Activated B cell treated with CpG ODN at 0.5 μM for 24 hours (primary cell): ENCODE data around the gene MOB4. TPM values are rescaled to one million over a fixed set of nuclear protein-coding genes. Genes with fewer than 3 reads are reported as not detected.
"Not testable (repeated sequence)": the region's sequence is repeated elsewhere in the genome, so short reads cannot be mapped to it uniquely, and the experiment has no call there.

ENCODE experiments used
- ATAC-seq: fragments of 200-7000 bp; cut with Tn5 transposase; one replicate; pipeline ENCODE4 v1.10.0; 2021; ENCODE audit warnings: low read depth, mild to moderate bottlenecking, moderate library complexity
- CTCF ChIA-PET: fragments of 350-600 bp; sonication (Branson Sonifier 250); formaldehyde crosslinking; loops from one replicate; lab custom pipeline; 2021; ENCODE audit warnings: antibody characterized with exemption; lab: Charles Lee
- POLR2A ChIA-PET: fragments of 350-600 bp; sonication (Branson Sonifier 250); formaldehyde crosslinking; loops from one replicate; lab custom pipeline; 2021; ENCODE audit warnings: antibody characterized with exemption; lab: Charles Lee
- DNase-seq: peaks from one replicate; pipeline ENCODE4 v3.0.0; 2022
- H3K27ac Mint-ChIP-seq: one replicate; pipeline ENCODE4 v1.8.0; 2020; ENCODE audit warnings: mixed read lengths
- H3K27me3 Mint-ChIP-seq: one replicate; pipeline ENCODE4 v1.8.0; 2021; ENCODE audit warnings: mixed read lengths
- H3K36me3 Mint-ChIP-seq: one replicate; pipeline ENCODE4 v1.8.0; 2021; ENCODE audit warnings: low read depth, mixed read lengths
- H3K4me1 Mint-ChIP-seq: one replicate; pipeline ENCODE4 v1.8.0; 2021; ENCODE audit warnings: mixed read lengths
- H3K4me3 Mint-ChIP-seq: one replicate; pipeline ENCODE4 v1.8.0; 2020; ENCODE audit warnings: mild to moderate bottlenecking, mixed read lengths
- H3K9me3 Mint-ChIP-seq: one replicate; pipeline ENCODE4 v1.8.0; 2020; ENCODE audit warnings: mixed read lengths
- CTCF ChIP-seq: fragments of 200-600 bp; IDR thresholded peaks from one replicate; pipeline ENCODE4 v1.8.0; 2022; ENCODE audit warnings: antibody characterized with exemption, mild to moderate bottlenecking
- intact Hi-C: fragments of 100-400 bp; cut with micrococcal nuclease; formaldehyde crosslinking; loops from one replicate; pipeline ENCODE4 v1.15.1; 2024
- total RNA-seq: library from RNA; stranded (reverse); gene quantifications from 2 replicates; pipeline ENCODE4 v1.2.3, GENCODE V29; 2022

Gene MOB4
- 21.7 and 22.1 TPM in 2 replicates for total RNA-seq

- peak; percentile 95 for ATAC-seq
- ChIA-PET POLR2A (interaction anchor here (0.6 to 5.7 kb wide), 12 partner anchors 10 to 1859 kb away, joined by 3 to 173 read pairs (median 6); partner anchors contain the start of genes COQ10B, GTF3C3, HSPD1 and HSPE1), CTCF (no interaction called here)
- H3K36me3 Mint-ChIP-seq, result peaks cover 17% of the 10 kb centered on the region
- H3K27me3 Mint-ChIP-seq, result no peaks in the 10 kb centered on the region
- H3K4me1 Mint-ChIP-seq, result peaks cover 33% of the 10 kb centered on the region
- peak within 1 kb of the TSS; percentile 96 for H3K4me3 Mint-ChIP-seq
- peak within 1 kb of the TSS; percentile 95 for H3K27ac Mint-ChIP-seq
- no peak for TF ChIP-seq CTCF
- intact Hi-C loops, result loop anchor here (1.0 to 10.0 kb wide), 7 partner anchors 16 to 1861 kb away; partner anchors contain the start of genes CCDC150, COQ10B, HSPE1 and MARS2
- DNase-seq, result peak; percentile 96
- peaks cover 4% of the 10 kb centered on the region for H3K9me3 Mint-ChIP-seq
Observed at GRCh38 chr2:197515739-197516392, at the start of gene MOB4. TSS of gene MOB4 (plus strand) at chr2:197516066. CDS start at chr2:197516087, 21 bp downstream.

- H3K27ac Mint-ChIP-seq, result no peak overlapping the region
- H3K4me3 Mint-ChIP-seq, result no peak overlapping the region
- ChIA-PET POLR2A (no interaction called here), CTCF (no interaction called here)
- H3K27me3 Mint-ChIP-seq, result no peaks in the 10 kb centered on the region
- no peak for DNase-seq
- no peaks in the 10 kb centered on the region for H3K9me3 Mint-ChIP-seq
- no peak for TF ChIP-seq CTCF
- H3K36me3 Mint-ChIP-seq, result peaks cover 72% of the 10 kb centered on the region
- intact Hi-C loops, result loop anchor here (5.0 kb wide), 1 partner anchor 65 kb away; no protein-coding TSS in a partner anchor
- no peaks in the 10 kb centered on the region for H3K4me1 Mint-ChIP-seq
- ATAC-seq, result no peak
Observed at GRCh38 chr2:197472166-197472565, 43.7 kb upstream of the MOB4 start.

- Mint-ChIP-seq H3K27me3 (no peaks in the 10 kb centered on the region), H3K9me3 (no peaks in the 10 kb centered on the region), H3K36me3 (peaks cover 67% of the 10 kb centered on the region), H3K4me1 (no peaks in the 10 kb centered on the region), H3K27ac (no peak overlapping the region), H3K4me3 (no peak overlapping the region)
- DNase-seq (no peak), ATAC-seq (no peak)
- intact Hi-C loops, result loop anchor here (2.0 kb wide), 1 partner anchor 19 kb away; no protein-coding TSS in a partner anchor
- POLR2A ChIA-PET, result no interaction called here
- CTCF ChIA-PET, result no interaction called here
- TF ChIP-seq CTCF, result no peak
Observed at GRCh38 chr2:197477797-197478196, 38.1 kb upstream of the MOB4 start.

- no peak for TF ChIP-seq CTCF
- ATAC-seq, result no peak
Observed at GRCh38 chr2:197480165-197481036, 35.5 kb upstream of the MOB4 start.

GRCh38 chr2:197484248-197484647, 31.6 kb upstream of the MOB4 start:
- POLR2A ChIA-PET, result interaction anchor here (0.7 kb wide), 1 partner anchor 32 kb away, joined by 6 read pairs; no protein-coding TSS in a partner anchor
- CTCF ChIA-PET, H3K9me3 Mint-ChIP-seq: not testable (repeated sequence)

More at GRCh38 chr2:197480165-197481036, 35.5 kb upstream of the MOB4 start:
- intact Hi-C loops, result loop anchor here (2.0 kb wide), 1 partner anchor 16 kb away; no protein-coding TSS in a partner anchor
- CTCF ChIA-PET, result no interaction called here
- Mint-ChIP-seq H3K36me3 (peaks cover 64% of the 10 kb centered on the region), H3K27me3 (no peaks in the 10 kb centered on the region), H3K27ac (no peak overlapping the region), H3K9me3 (peaks cover 4% of the 10 kb centered on the region), H3K4me1 (no peaks in the 10 kb centered on the region), H3K4me3 (no peak overlapping the region)
- POLR2A ChIA-PET, result no interaction called here
- DNase-seq, result no peak

More at GRCh38 chr2:197484248-197484647, 31.6 kb upstream of the MOB4 start:
- ATAC-seq, H3K4me3 Mint-ChIP-seq, H3K27me3 Mint-ChIP-seq, DNase-seq, H3K4me1 Mint-ChIP-seq, H3K27ac Mint-ChIP-seq, intact Hi-C loops: not testable (repeated sequence)
- H3K36me3 Mint-ChIP-seq, result peaks cover 76% of the 10 kb centered on the region
